Upper lobe of right lung (tissue), 1 donor: ENCODE data around the gene HDAC4. TPM values are rescaled to one million over a fixed set of nuclear protein-coding genes. Genes with fewer than 3 reads are reported as not detected.

Source experiments
- ATAC-seq: fragments of 200-7000 bp; cut with Tn5 transposase; one replicate; pipeline ENCODE4 v1.9.1; 2020; ENCODE audit warnings: mild to moderate bottlenecking, moderate library complexity
- DNase-seq: peaks from one replicate; pipeline ENCODE4 v3.0.0-alpha.2; 2020
- H3K27ac ChIP-seq: fragments of 200-600 bp; one replicate; pipeline ENCODE4 v1.8.0; 2022
- H3K27me3 ChIP-seq: fragments of 200-600 bp; one replicate; pipeline ENCODE4 v1.8.0; 2022; ENCODE audit warnings: mild to moderate bottlenecking
- H3K36me3 ChIP-seq: fragments of 200-600 bp; one replicate; pipeline ENCODE4 v1.8.0; 2022
- H3K4me1 ChIP-seq: fragments of 200-600 bp; one replicate; pipeline ENCODE4 v1.8.0; 2022
- H3K4me3 ChIP-seq: fragments of 200-600 bp; one replicate; pipeline ENCODE4 v1.8.0; 2022; ENCODE audit warnings: mild to moderate bottlenecking
- H3K9me3 ChIP-seq: fragments of 200-600 bp; one replicate; pipeline ENCODE4 v1.8.0; 2022
- CTCF ChIP-seq: fragments of 200-600 bp; IDR thresholded peaks from one replicate; pipeline ENCODE4 v1.8.0; 2022; ENCODE audit warnings: antibody characterized with exemption
- intact Hi-C: fragments of 100-400 bp; cut with DNase I; formaldehyde crosslinking; loops from one replicate; pipeline ENCODE4 v1.11.0; 2022
- total RNA-seq: library from RNA; stranded (reverse); fragmentation: NEBNext Ultra II Directional; extraction: Animal tissue kit (Norgen Biotek cat#: 25700); gene quantifications from one replicate; pipeline ENCODE4 v1.2.1, GENCODE V29; 2021
- donor health status: DM: no; HTN: yes; CAD: no; lungs with severe emphysema.

HDAC4 gene
- total RNA-seq, 1 donor from 2014 or later: 44.1 TPM

GRCh38 chr2:239114119-239114581 lies 286.7 kb downstream of the HDAC4 start:
- H3K4me1 ChIP-seq: peaks cover 18% of the 10 kb centered on the region
- ATAC-seq (peak; percentile 3), DNase-seq (no peak)
- no peaks in the 10 kb centered on the region for H3K27me3 ChIP-seq
- TF ChIP-seq CTCF: no peak
- intact Hi-C loops: no loop called here
- peaks cover 25% of the 10 kb centered on the region for H3K36me3 ChIP-seq
- peak overlapping the region; percentile 48 for H3K27ac ChIP-seq
- H3K4me3 ChIP-seq: no peak overlapping the region
- H3K9me3 ChIP-seq: no peaks in the 10 kb centered on the region

- H3K27ac ChIP-seq: peak overlapping the region; percentile 48
- no peaks in the 10 kb centered on the region for H3K27me3 ChIP-seq
- intact Hi-C loops: no loop called here
- no peaks in the 10 kb centered on the region for H3K9me3 ChIP-seq
- ATAC-seq (no peak), DNase-seq (no peak)
- H3K4me3 ChIP-seq: no peak overlapping the region
- H3K36me3 ChIP-seq: peaks cover 29% of the 10 kb centered on the region
- TF ChIP-seq CTCF: no peak
- H3K4me1 ChIP-seq: peaks cover 18% of the 10 kb centered on the region
These were observed 287.2 kb downstream of the HDAC4 start for GRCh38 chr2:239113615-239114014.

- H3K27ac ChIP-seq: peak overlapping the region; percentile 48
- intact Hi-C loops: no loop called here
- no peaks in the 10 kb centered on the region for H3K9me3 ChIP-seq
- no peak for TF ChIP-seq CTCF
- peaks cover 32% of the 10 kb centered on the region for H3K36me3 ChIP-seq
- H3K4me3 ChIP-seq: no peak overlapping the region
- peaks cover 18% of the 10 kb centered on the region for H3K4me1 ChIP-seq
- DNase-seq: no peak
- peak; percentile 25 for ATAC-seq
- H3K27me3 ChIP-seq: no peaks in the 10 kb centered on the region
These were observed 287.6 kb downstream of the HDAC4 start for GRCh38 chr2:239113171-239113570.

- Histone ChIP-seq H3K4me1 (peaks cover 18% of the 10 kb centered on the region), H3K36me3 (peaks cover 41% of the 10 kb centered on the region), H3K9me3 (no peaks in the 10 kb centered on the region), H3K4me3 (no peak overlapping the region), H3K27ac (no peak overlapping the region), H3K27me3 (no peaks in the 10 kb centered on the region)
- no peak for DNase-seq
- ATAC-seq: no peak
- no peak for TF ChIP-seq CTCF
- intact Hi-C loops: no loop called here
These were observed 288.6 kb downstream of the HDAC4 start for GRCh38 chr2:239112127-239112774.

GRCh38 chr2:239111401-239112100 lies 289.3 kb downstream of the HDAC4 start:
- H3K27ac ChIP-seq: no peak overlapping the region
- ATAC-seq (no peak), DNase-seq (no peak)
- H3K27me3 ChIP-seq: no peaks in the 10 kb centered on the region
- intact Hi-C loops: no loop called here
- H3K4me3 ChIP-seq: no peak overlapping the region
- no peak for TF ChIP-seq CTCF
- peaks cover 18% of the 10 kb centered on the region for H3K4me1 ChIP-seq
- H3K9me3 ChIP-seq: no peaks in the 10 kb centered on the region
- peaks cover 48% of the 10 kb centered on the region for H3K36me3 ChIP-seq
